MM.1S (cell line): ENCODE measurements around the gene GDPD5.
A peak's percentile ranks its signal among the peaks of the same experiment; 100 is the strongest.

Source experiments
- DNase-seq: peaks from one replicate; pipeline ENCODE4 v3.0.0-alpha.2; 2015
- H2AFZ ChIP-seq: fragments of 300-600 bp; sonication (generic); 2 replicates; pipeline ENCODE4 v1.6.0; 2016; ENCODE audit warnings: antibody characterized with exemption, low read length
- H3F3A ChIP-seq: fragments of 300-600 bp; sonication (generic); 2 replicates; pipeline ENCODE4 v1.6.1; 2016; ENCODE audit warnings: mild to moderate bottlenecking, antibody characterized with exemption, low read length, moderate library complexity, mixed read lengths; ENCODE audit not compliant: insufficient read depth
- H3K27ac ChIP-seq: fragments of 300-600 bp; sonication (generic); 2 replicates; pipeline ENCODE4 v1.5.1; 2016; ENCODE audit warnings: mild to moderate bottlenecking, low read length
- H3K27me3 ChIP-seq: fragments of 300-600 bp; sonication (generic); replicated peaks from 2 replicates; pipeline ENCODE4 v1.6.0; 2016; ENCODE audit warnings: low read length; ENCODE audit not compliant: insufficient read depth
- H3K36me3 ChIP-seq: fragments of 300-600 bp; sonication (generic); replicated peaks from 2 replicates; pipeline ENCODE4 v1.6.1; 2016; ENCODE audit warnings: mild to moderate bottlenecking, low read length, mixed read lengths; ENCODE audit not compliant: insufficient read depth
- H3K4me1 ChIP-seq: fragments of 300-600 bp; sonication (generic); 2 replicates; pipeline ENCODE4 v1.6.1; 2016; ENCODE audit warnings: low read length, mixed read lengths
- H3K4me2 ChIP-seq: fragments of 300-600 bp; sonication (generic); 2 replicates; pipeline ENCODE4 v1.6.0; 2016; ENCODE audit warnings: low read depth, low read length
- H3K4me3 ChIP-seq: fragments of 300-600 bp; sonication (generic); 2 replicates; pipeline ENCODE4 v1.5.1; 2016; ENCODE audit warnings: low read length, mixed read lengths
- H3K79me2 ChIP-seq: fragments of 300-600 bp; sonication (generic); 2 replicates; pipeline ENCODE4 v1.6.1; 2016; ENCODE audit warnings: mixed run types, low read length, mixed read lengths
- H3K9ac ChIP-seq: fragments of 300-600 bp; sonication (generic); 2 replicates; pipeline ENCODE4 v1.6.1; 2016; ENCODE audit warnings: low read length, mixed read lengths
- H3K9me2 ChIP-seq: fragments of 300-600 bp; sonication (generic); replicated peaks from 2 replicates; pipeline ENCODE4 v1.6.1; 2016; ENCODE audit warnings: mild to moderate bottlenecking, low read length, mixed read lengths; ENCODE audit not compliant: insufficient read depth
- H3K9me3 ChIP-seq: fragments of 300-600 bp; sonication (generic); replicated peaks from 2 replicates; pipeline ENCODE4 v1.6.1; 2016; ENCODE audit warnings: mild to moderate bottlenecking, low read length, mixed read lengths; ENCODE audit not compliant: insufficient read depth
- H4K20me1 ChIP-seq: fragments of 300-600 bp; sonication (generic); 2 replicates; pipeline ENCODE4 v1.6.1; 2016; ENCODE audit warnings: mild to moderate bottlenecking, low read length, moderate library complexity, mixed read lengths; ENCODE audit not compliant: insufficient read depth
- EZH2 ChIP-seq: fragments of 300-600 bp; sonication (generic); optimal IDR thresholded peaks from 2 replicates; pipeline ENCODE3; 2017; ENCODE audit warnings: low read depth, mild to moderate bottlenecking, antibody characterized with exemption, low read length, mixed read lengths
- EZH2phosphoT487 ChIP-seq: fragments of 300-600 bp; sonication (generic); IDR thresholded peaks from 2 replicates; pipeline ENCODE4 v1.6.1; 2018; ENCODE audit warnings: antibody characterized with exemption, low read length
- TF ChIP-seq, protein P1 (sequence below): fragments of 300-600 bp; sonication (generic); IDR thresholded peaks from 2 replicates; pipeline ENCODE4 v1.5.1; 2016; ENCODE audit warnings: antibody characterized with exemption, low read length, mixed read lengths

The GDPD5 gene

DNA sequence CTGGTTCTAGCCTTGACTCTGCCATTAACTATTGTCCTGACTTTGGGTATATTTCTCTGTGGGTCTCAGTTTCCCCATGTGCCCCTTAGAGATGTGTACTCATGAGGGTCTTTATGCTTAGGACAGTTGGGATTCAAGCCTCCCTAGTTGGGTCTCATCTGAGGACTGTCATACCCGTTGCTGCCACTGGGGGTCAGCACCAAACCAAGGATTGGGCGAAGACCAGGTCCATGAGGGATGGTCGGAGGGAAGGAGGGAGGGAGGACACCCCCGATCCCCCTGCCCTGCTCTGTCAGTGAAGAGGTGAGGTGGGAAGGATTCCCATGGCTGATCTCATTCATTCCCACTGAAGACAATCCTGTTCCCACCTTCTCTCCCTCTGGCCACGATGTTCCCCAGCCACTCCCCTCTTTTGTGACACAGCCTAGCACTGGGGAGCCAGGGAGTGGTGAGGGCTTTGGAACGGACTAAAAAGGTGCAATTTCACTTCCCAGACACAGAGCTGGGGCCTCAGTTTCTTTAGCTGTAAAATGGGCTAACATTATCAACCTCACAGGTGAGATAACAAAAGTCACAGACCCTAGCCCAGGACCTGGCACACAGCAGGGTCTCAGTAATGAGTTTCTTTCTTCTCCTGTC lies 80.3 kb downstream of the GDPD5 start:
- Histone ChIP-seq H3K9me2 (no peaks in the 10 kb centered on the region), H3K36me3 (no peaks in the 10 kb centered on the region), H3K4me1 (no peaks in the 10 kb centered on the region), H2AFZ (no peak overlapping the region), H3K27ac (no peak overlapping the region), H3F3A (no peaks in the 10 kb centered on the region), H3K4me2 (no peak overlapping the region), H4K20me1 (no peaks in the 10 kb centered on the region), H3K9me3 (no peaks in the 10 kb centered on the region), H3K4me3 (no peak overlapping the region), H3K79me2 (no peaks in the 10 kb centered on the region), H3K27me3 (peaks cover 82% of the 10 kb centered on the region), H3K9ac (no peak overlapping the region)
- no peak for TF ChIP-seq EZH2
- no peak for TF ChIP-seq EZH2phosphoT487
- TF ChIP-seq, protein P1, sequence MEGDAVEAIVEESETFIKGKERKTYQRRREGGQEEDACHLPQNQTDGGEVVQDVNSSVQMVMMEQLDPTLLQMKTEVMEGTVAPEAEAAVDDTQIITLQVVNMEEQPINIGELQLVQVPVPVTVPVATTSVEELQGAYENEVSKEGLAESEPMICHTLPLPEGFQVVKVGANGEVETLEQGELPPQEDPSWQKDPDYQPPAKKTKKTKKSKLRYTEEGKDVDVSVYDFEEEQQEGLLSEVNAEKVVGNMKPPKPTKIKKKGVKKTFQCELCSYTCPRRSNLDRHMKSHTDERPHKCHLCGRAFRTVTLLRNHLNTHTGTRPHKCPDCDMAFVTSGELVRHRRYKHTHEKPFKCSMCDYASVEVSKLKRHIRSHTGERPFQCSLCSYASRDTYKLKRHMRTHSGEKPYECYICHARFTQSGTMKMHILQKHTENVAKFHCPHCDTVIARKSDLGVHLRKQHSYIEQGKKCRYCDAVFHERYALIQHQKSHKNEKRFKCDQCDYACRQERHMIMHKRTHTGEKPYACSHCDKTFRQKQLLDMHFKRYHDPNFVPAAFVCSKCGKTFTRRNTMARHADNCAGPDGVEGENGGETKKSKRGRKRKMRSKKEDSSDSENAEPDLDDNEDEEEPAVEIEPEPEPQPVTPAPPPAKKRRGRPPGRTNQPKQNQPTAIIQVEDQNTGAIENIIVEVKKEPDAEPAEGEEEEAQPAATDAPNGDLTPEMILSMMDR: peak; percentile 97
- DNase-seq: peak; percentile 37

DNA sequence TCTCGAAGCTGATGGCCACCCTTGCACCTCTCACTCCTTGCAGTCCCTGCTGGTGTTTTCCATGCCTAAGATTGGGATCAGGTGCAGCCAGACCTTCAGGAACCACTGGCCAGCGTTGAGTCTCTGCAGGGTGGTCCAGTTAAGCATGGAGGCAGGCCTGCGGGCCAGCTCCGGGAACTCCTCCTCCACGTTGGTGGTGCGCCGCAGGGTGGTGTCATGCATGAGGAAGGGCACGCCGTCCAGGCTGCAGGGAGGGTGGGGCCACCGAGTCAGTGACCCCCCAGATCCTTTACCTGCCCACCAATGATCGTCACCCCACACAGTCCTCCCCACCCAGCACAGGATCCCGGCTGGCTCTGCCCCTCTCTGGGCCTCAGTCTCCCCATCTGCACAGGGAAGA lies 82.7 kb downstream of the GDPD5 start:
- no peak overlapping the region for H3K27ac ChIP-seq
- TF ChIP-seq, protein P1: no peak
- no peak for TF ChIP-seq EZH2
- TF ChIP-seq EZH2phosphoT487: no peak
- H3K4me2 ChIP-seq: no peak overlapping the region
- no peak for DNase-seq
- no peak overlapping the region for H3K9ac ChIP-seq
- no peaks in the 10 kb centered on the region for H4K20me1 ChIP-seq
- no peaks in the 10 kb centered on the region for H3K36me3 ChIP-seq
- peaks cover 82% of the 10 kb centered on the region for H3K27me3 ChIP-seq
- H3F3A ChIP-seq: no peaks in the 10 kb centered on the region
- H3K9me2 ChIP-seq: no peaks in the 10 kb centered on the region
- no peak overlapping the region for H2AFZ ChIP-seq
- H3K9me3 ChIP-seq: no peaks in the 10 kb centered on the region
- no peak overlapping the region for H3K4me3 ChIP-seq
- H3K4me1 ChIP-seq: no peaks in the 10 kb centered on the region
- no peaks in the 10 kb centered on the region for H3K79me2 ChIP-seq

GRCh38 chr11:75442161-75442885 lies 83.4 kb downstream of the GDPD5 start:
- no peak overlapping the region for H3K9ac ChIP-seq
- no peaks in the 10 kb centered on the region for H4K20me1 ChIP-seq
- no peak overlapping the region for H3K4me3 ChIP-seq
- H3K9me2 ChIP-seq: no peaks in the 10 kb centered on the region
- DNase-seq: no peak
- no peaks in the 10 kb centered on the region for H3K4me1 ChIP-seq
- H3K79me2 ChIP-seq: no peaks in the 10 kb centered on the region
- TF ChIP-seq, protein P1: no peak
- TF ChIP-seq EZH2phosphoT487: no peak
- no peak for TF ChIP-seq EZH2
- no peak overlapping the region for H2AFZ ChIP-seq
- no peak overlapping the region for H3K4me2 ChIP-seq
- H3K27ac ChIP-seq: no peak overlapping the region
- H3F3A ChIP-seq: no peaks in the 10 kb centered on the region
- peaks cover 82% of the 10 kb centered on the region for H3K27me3 ChIP-seq
- no peaks in the 10 kb centered on the region for H3K36me3 ChIP-seq
- H3K9me3 ChIP-seq: no peaks in the 10 kb centered on the region
